SK-N-SH treated with all-trans-retinoic acid at 6 μM for 48 hours (cell line): Measurements from ENCODE around the gene NMRK1.

Source experiments
- ATAC-seq: fragments of 200-7000 bp; cut with Tn5 transposase; 3 replicates; pipeline ENCODE4 v1.9.1; 2020; ENCODE audit warnings: mild to moderate bottlenecking, moderate library complexity
- ARNTL ChIP-seq: fragments of 450-650 bp; formaldehyde crosslinking; IDR thresholded peaks from 2 replicates; pipeline ENCODE4 v1.5.0; 2020; ENCODE audit warnings: low read depth, mild to moderate bottlenecking, moderate library complexity, borderline replicate concordance
- BACH2 ChIP-seq: fragments of 250-450 bp; sonication (Bioruptor Pico); IDR thresholded peaks from 2 replicates; pipeline ENCODE4 v1.9.0; 2021; ENCODE audit warnings: mild to moderate bottlenecking, borderline replicate concordance
- CSRNP3 ChIP-seq: fragments of 250-450 bp; sonication (Bioruptor Pico); IDR thresholded peaks from 2 replicates; pipeline ENCODE4 v1.5.1; 2021; ENCODE audit warnings: mild to moderate bottlenecking, moderate library complexity
- ESRRG ChIP-seq: fragments of 250-450 bp; sonication (Bioruptor Pico); IDR thresholded peaks from 2 replicates; pipeline ENCODE4 v1.6.1; 2021; ENCODE audit warnings: mild to moderate bottlenecking
- ISL1 ChIP-seq: fragments of 250-450 bp; sonication (Bioruptor Pico); IDR thresholded peaks from 2 replicates; pipeline ENCODE4 v2.1.2; 2022; ENCODE audit warnings: mild to moderate bottlenecking, moderate library complexity
- OSR1 ChIP-seq: fragments of 250-450 bp; sonication (Bioruptor Pico); IDR thresholded peaks from 2 replicates; pipeline ENCODE4 v1.8.0; 2022; ENCODE audit warnings: moderate library complexity, mild to moderate bottlenecking, inconsistent platforms
- POU6F1 ChIP-seq: fragments of 250-450 bp; sonication (Bioruptor Pico); IDR thresholded peaks from 2 replicates; pipeline ENCODE4 v1.8.0; 2021; ENCODE audit warnings: low read depth, mild to moderate bottlenecking, moderate library complexity, borderline replicate concordance
- PPARA ChIP-seq: fragments of 250-450 bp; sonication (Bioruptor Pico); IDR thresholded peaks from 2 replicates; pipeline ENCODE4 v1.5.0; 2020; ENCODE audit warnings: mild to moderate bottlenecking, borderline replicate concordance
- RARB ChIP-seq: fragments of 250-450 bp; sonication (Bioruptor Pico); IDR thresholded peaks from 2 replicates; pipeline ENCODE4 v1.8.0; 2021; ENCODE audit warnings: mild to moderate bottlenecking, moderate library complexity
- SNAI2 ChIP-seq: fragments of 250-450 bp; sonication (Bioruptor Pico); IDR thresholded peaks from 2 replicates; pipeline ENCODE4 v1.5.0; 2020; ENCODE audit warnings: mild to moderate bottlenecking, moderate library complexity
- TCF4 ChIP-seq: fragments of 250-450 bp; sonication (Bioruptor Pico); IDR thresholded peaks from 2 replicates; pipeline ENCODE4 v1.8.0; 2021; ENCODE audit warnings: mild to moderate bottlenecking, moderate library complexity, borderline replicate concordance
- TOX ChIP-seq: fragments of 250-450 bp; sonication (Bioruptor Pico); IDR thresholded peaks from 2 replicates; pipeline ENCODE4 v1.8.0; 2021; ENCODE audit warnings: mild to moderate bottlenecking, moderate library complexity, borderline replicate concordance
- TSHZ2 ChIP-seq: fragments of 250-450 bp; sonication (Bioruptor Pico); IDR thresholded peaks from 2 replicates; pipeline ENCODE4 v1.5.0; 2020; ENCODE audit warnings: mild to moderate bottlenecking, moderate library complexity
- ZC3H10 ChIP-seq: fragments of 250-450 bp; sonication (Bioruptor Pico); IDR thresholded peaks from 2 replicates; pipeline ENCODE4 v1.5.1; 2021; ENCODE audit warnings: mild to moderate bottlenecking, moderate library complexity
- ZFP3 ChIP-seq: fragments of 250-450 bp; sonication (Bioruptor Pico); IDR thresholded peaks from 2 replicates; pipeline ENCODE4 v1.5.0; 2020; ENCODE audit warnings: mild to moderate bottlenecking, moderate library complexity
- ZFP30 ChIP-seq: fragments of 450-650 bp; formaldehyde crosslinking; IDR thresholded peaks from 2 replicates; pipeline ENCODE4 v1.5.0; 2022; ENCODE audit warnings: mild to moderate bottlenecking, moderate library complexity
- ZNF565 ChIP-seq: fragments of 450-650 bp; formaldehyde crosslinking; conservative IDR thresholded peaks from 2 replicates; pipeline ENCODE4 v1.5.0; 2020; ENCODE audit warnings: low read depth, mild to moderate bottlenecking, moderate library complexity
- ZNF70 ChIP-seq: fragments of 450-650 bp; formaldehyde crosslinking; IDR thresholded peaks from 2 replicates; pipeline ENCODE4 v1.5.0; 2020; ENCODE audit warnings: mild to moderate bottlenecking, moderate library complexity
- ZNF8 ChIP-seq: fragments of 450-650 bp; formaldehyde crosslinking; IDR thresholded peaks from 2 replicates; pipeline ENCODE4 v1.5.0; 2020; ENCODE audit warnings: mild to moderate bottlenecking, moderate library complexity
- TF ChIP-seq, protein P1 (sequence below): fragments of 250-450 bp; sonication (Bioruptor Pico); IDR thresholded peaks from 2 replicates; pipeline ENCODE4 v1.8.0; 2020; ENCODE audit warnings: mild to moderate bottlenecking, moderate library complexity, borderline replicate concordance
- TF ChIP-seq, protein P2 (sequence below): fragments of 250-450 bp; sonication (Bioruptor Pico); IDR thresholded peaks from 2 replicates; pipeline ENCODE4 v1.5.1; 2020; ENCODE audit warnings: low read depth, mild to moderate bottlenecking, moderate library complexity

The NMRK1 gene

GRCh38 chr9:75130621-75131230, 42.8 kb upstream of the NMRK1 start:
- no peak for TF ChIP-seq ZFP30 (CRISPR knock-in tag)
- TF ChIP-seq ESRRG: no peak
- no peak for TF ChIP-seq TSHZ2 (CRISPR knock-in tag)
- no peak for TF ChIP-seq TCF4
- TF ChIP-seq OSR1 (CRISPR knock-in tag): no peak
- TF ChIP-seq POU6F1 (CRISPR knock-in tag): no peak
- TF ChIP-seq BACH2 (CRISPR knock-in tag): no peak
- TF ChIP-seq, protein P1, sequence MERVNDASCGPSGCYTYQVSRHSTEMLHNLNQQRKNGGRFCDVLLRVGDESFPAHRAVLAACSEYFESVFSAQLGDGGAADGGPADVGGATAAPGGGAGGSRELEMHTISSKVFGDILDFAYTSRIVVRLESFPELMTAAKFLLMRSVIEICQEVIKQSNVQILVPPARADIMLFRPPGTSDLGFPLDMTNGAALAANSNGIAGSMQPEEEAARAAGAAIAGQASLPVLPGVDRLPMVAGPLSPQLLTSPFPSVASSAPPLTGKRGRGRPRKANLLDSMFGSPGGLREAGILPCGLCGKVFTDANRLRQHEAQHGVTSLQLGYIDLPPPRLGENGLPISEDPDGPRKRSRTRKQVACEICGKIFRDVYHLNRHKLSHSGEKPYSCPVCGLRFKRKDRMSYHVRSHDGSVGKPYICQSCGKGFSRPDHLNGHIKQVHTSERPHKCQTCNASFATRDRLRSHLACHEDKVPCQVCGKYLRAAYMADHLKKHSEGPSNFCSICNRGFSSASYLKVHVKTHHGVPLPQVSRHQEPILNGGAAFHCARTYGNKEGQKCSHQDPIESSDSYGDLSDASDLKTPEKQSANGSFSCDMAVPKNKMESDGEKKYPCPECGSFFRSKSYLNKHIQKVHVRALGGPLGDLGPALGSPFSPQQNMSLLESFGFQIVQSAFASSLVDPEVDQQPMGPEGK (CRISPR knock-in tag): no peak
- no peak for TF ChIP-seq ZNF70 (CRISPR knock-in tag)
- no peak for TF ChIP-seq ZC3H10 (CRISPR knock-in tag)
- no peak for TF ChIP-seq ZNF8 (CRISPR knock-in tag)
- ATAC-seq: peak; percentile 68

GRCh38 chr9:75130172-75130571, 42.2 kb upstream of the NMRK1 start:
- no peak for ATAC-seq
- no peak for TF ChIP-seq ZNF565 (CRISPR knock-in tag)
- TF ChIP-seq BACH2 (CRISPR knock-in tag): no peak
- TF ChIP-seq ZNF70 (CRISPR knock-in tag): no peak
- no peak for TF ChIP-seq SNAI2 (CRISPR knock-in tag)
- no peak for TF ChIP-seq ISL1 (CRISPR knock-in tag)
- no peak for TF ChIP-seq ESRRG
- no peak for TF ChIP-seq POU6F1 (CRISPR knock-in tag)
- TF ChIP-seq ZFP30 (CRISPR knock-in tag): no peak
- TF ChIP-seq TCF4: no peak
- TF ChIP-seq, protein P2, sequence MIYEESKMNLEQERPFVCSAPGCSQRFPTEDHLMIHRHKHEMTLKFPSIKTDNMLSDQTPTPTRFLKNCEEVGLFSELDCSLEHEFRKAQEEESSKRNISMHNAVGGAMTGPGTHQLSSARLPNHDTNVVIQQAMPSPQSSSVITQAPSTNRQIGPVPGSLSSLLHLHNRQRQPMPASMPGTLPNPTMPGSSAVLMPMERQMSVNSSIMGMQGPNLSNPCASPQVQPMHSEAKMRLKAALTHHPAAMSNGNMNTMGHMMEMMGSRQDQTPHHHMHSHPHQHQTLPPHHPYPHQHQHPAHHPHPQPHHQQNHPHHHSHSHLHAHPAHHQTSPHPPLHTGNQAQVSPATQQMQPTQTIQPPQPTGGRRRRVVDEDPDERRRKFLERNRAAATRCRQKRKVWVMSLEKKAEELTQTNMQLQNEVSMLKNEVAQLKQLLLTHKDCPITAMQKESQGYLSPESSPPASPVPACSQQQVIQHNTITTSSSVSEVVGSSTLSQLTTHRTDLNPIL: no peak
- no peak for TF ChIP-seq ZFP3 (CRISPR knock-in tag)
- TF ChIP-seq TOX (CRISPR knock-in tag): no peak
- TF ChIP-seq ZC3H10 (CRISPR knock-in tag): no peak
- TF ChIP-seq CSRNP3: no peak
- no peak for TF ChIP-seq PPARA (CRISPR knock-in tag)
- no peak for TF ChIP-seq ZNF8 (CRISPR knock-in tag)
- no peak for TF ChIP-seq OSR1 (CRISPR knock-in tag)
- no peak for TF ChIP-seq ARNTL (CRISPR knock-in tag)
- TF ChIP-seq RARB (CRISPR knock-in tag): no peak
